HepG2 (cell line): Measurements from ENCODE around the gene SDC4. TPM values are rescaled to one million over a fixed set of nuclear protein-coding genes. Genes with fewer than 3 reads are reported as not detected.

Source experiments
- ELF3 ChIP-seq: IDR thresholded peaks from 2 replicates; pipeline ENCODE4 v1.6.1; 2016; ENCODE audit warnings: missing genetic modification reagents, missing compliant biosample characterization
- FOXK2 ChIP-seq: fragments of 450-650 bp; IDR thresholded peaks from 2 replicates; pipeline ENCODE4 v1.6.1; 2016
- GLMP ChIP-seq: sonication (generic); formaldehyde crosslinking; IDR thresholded peaks from 2 replicates; pipeline ENCODE4 v1.9.0; 2021; ENCODE audit warnings: missing genetic modification reagents, mild to moderate bottlenecking, borderline replicate concordance
- MXD4 ChIP-seq: IDR thresholded peaks from 2 replicates; pipeline ENCODE4 v1.6.1; 2016; ENCODE audit warnings: mild to moderate bottlenecking, missing biosample characterization, missing genetic modification reagents
- NR2F6 ChIP-seq, 2 experiments: IDR thresholded peaks; 2 replicates each; pipeline ENCODE4 v1.6.1; 2016; ENCODE audit warnings: antibody characterized with exemption in 1 of 2, mild to moderate bottlenecking in 1 of 2
- RXRA ChIP-seq: sonication (generic); formaldehyde crosslinking; IDR thresholded peaks from 2 replicates; pipeline ENCODE4 v1.5.1; 2020; ENCODE audit warnings: missing genetic modification reagents
- ZBTB25 ChIP-seq: IDR thresholded peaks from 2 replicates; pipeline ENCODE4 v1.6.1; 2018; ENCODE audit warnings: missing genetic modification reagents
- ZHX2 ChIP-seq, 2 experiments: sonication (generic) in 1 of 2; formaldehyde crosslinking in 1 of 2; IDR thresholded peaks; 2 replicates each; pipeline versions ENCODE4 v1.6.1 to v1.9.0; 2014 to 2022; ENCODE audit warnings: antibody characterized with exemption in 1 of 2, borderline replicate concordance in 1 of 2, inconsistent platforms in 1 of 2, low read depth in 1 of 2, missing genetic modification reagents in 1 of 2
- ZNF253 ChIP-seq: sonication (generic); formaldehyde crosslinking; IDR thresholded peaks from 2 replicates; pipeline ENCODE4 v1.8.0; 2022; ENCODE audit warnings: mild to moderate bottlenecking, missing genetic modification reagents, borderline replicate concordance
- ZNF282 ChIP-seq: fragments of 450-650 bp; IDR thresholded peaks from 2 replicates; pipeline ENCODE4 v1.6.1; 2018; ENCODE audit not compliant: partially characterized antibody
- ZNF646 ChIP-seq: sonication (generic); formaldehyde crosslinking; IDR thresholded peaks from 2 replicates; pipeline ENCODE4 v1.9.0; 2021; ENCODE audit warnings: mild to moderate bottlenecking, missing genetic modification reagents
- ZNF761 ChIP-seq: sonication (generic); formaldehyde crosslinking; conservative IDR thresholded peaks from 2 replicates; pipeline ENCODE4 v1.4.0; 2020; ENCODE audit warnings: mild to moderate bottlenecking, missing genetic modification reagents
- ZNF83 ChIP-seq: sonication (generic); formaldehyde crosslinking; IDR thresholded peaks from 2 replicates; pipeline ENCODE4 v1.4.0; 2020; ENCODE audit warnings: missing genetic modification reagents, mild to moderate bottlenecking, borderline replicate concordance
- polyA plus RNA-seq, 8 experiments: library from polyadenylated mRNA; depleted of rRNA in 3 of 8; stranded (reverse) in 7 of 8; unstranded in 1 of 8; fragments of >200 nt; fragmentation: Illumina TruSeq in 4 of 8; extraction: Trizol in 4 of 8; gene quantifications; 2 replicates each; pipeline versions ENCODE4 v1.2.1 to v1.2.3, GENCODE V29; 2011 to 2016; ENCODE audit warnings: low read depth in 4 of 8, missing spikeins in 1 of 8, mixed read lengths in 1 of 8; ENCODE audit not compliant: insufficient read depth in 1 of 8
- total RNA-seq, 5 experiments: library from RNA; depleted of rRNA; stranded (reverse); fragments of >200 nt; fragmentation: Illumina TruSeq; extraction: Trizol; gene quantifications; 2 replicates each; pipeline ENCODE4 v1.2.3, GENCODE V29; 2016; ENCODE audit warnings: low read depth in 1 of 5

The SDC4 gene
- total and polyA plus RNA-seq, 2 of the 13 experiments (the other 11 are each of a cell fraction or from before 2014, with no cell fraction given), result 49.0 to 65.1 TPM

- TF ChIP-seq ZHX2 (IDR thresholded peaks at IDR 0.05; ENCODE audit: low read depth) (no peak), ZHX2 (CRISPR knock-in tag; IDR thresholded peaks at IDR 0.05; ENCODE audit: borderline replicate concordance) (no peak), ZNF253 (CRISPR knock-in tag) (0 out of 2 replicates have a peak, but pooled peaks have one; percentile 55), NR2F6 (IDR thresholded peaks at IDR 0.05) (no peak), NR2F6 (CRISPR knock-in tag; IDR thresholded peaks at IDR 0.05) (0 out of 2 replicates have a peak, but pooled peaks have one; percentile 11), GLMP (CRISPR knock-in tag) (no peak), ZNF282 (no peak), FOXK2 (no peak), RXRA (CRISPR knock-in tag) (peak; percentile 9; the same call in 1 of the 2 replicates), ELF3 (CRISPR knock-in tag) (no peak), ZBTB25 (CRISPR knock-in tag) (no peak), MXD4 (no peak), ZNF761 (CRISPR knock-in tag) (no peak), ZNF646 (CRISPR knock-in tag) (no peak), ZNF83 (CRISPR knock-in tag) (no peak)
Observed at GRCh38 chr20:45293041-45294002, 54.9 kb downstream of the SDC4 start (continued).
